Measurements from ENCODE around the gene PSMD12.

The PSMD12 gene

GRCh38 chr17:67305446-67306235 lies 60.7 kb downstream of the PSMD12 start:
- TF ChIP-seq NFIC (IDR thresholded peaks at IDR 0.05) (peak; percentile 42), TEAD4 (IDR thresholded peaks at IDR 0.05) (peak; percentile 50; the same call in 1 of the 2 replicates), TCF12 (IDR thresholded peaks at IDR 0.05; ENCODE audit: low read depth) (peak; percentile 62; the same call in 1 of the 2 replicates)

- no peak for TF ChIP-seq TCF12 (IDR thresholded peaks at IDR 0.05; ENCODE audit: low read depth)
These were observed 68.9 kb downstream of the PSMD12 start for GRCh38 chr17:67297454-67297960.

GRCh38 chr17:67294451-67295199 lies 71.8 kb downstream of the PSMD12 start:
- TF ChIP-seq RAD21 (IDR thresholded peaks at IDR 0.05; ENCODE audit: low read depth) (no peak), MAX (IDR thresholded peaks at IDR 0.05) (no peak), CEBPB (IDR thresholded peaks at IDR 0.05) (no peak)

GRCh38 chr17:67293251-67294203 lies 72.8 kb downstream of the PSMD12 start:
- TF ChIP-seq ZBTB7A (IDR thresholded peaks at IDR 0.05; ENCODE audit: low read depth), result no peak
- no peak for TF ChIP-seq FOXM1 (IDR thresholded peaks at IDR 0.05; ENCODE audit: borderline replicate concordance, low read depth)
- TF ChIP-seq EGR1 (IDR thresholded peaks at IDR 0.05), result 0 out of 2 replicates have a peak, but pooled peaks have one; percentile 26
- TF ChIP-seq TAF1 (IDR thresholded peaks at IDR 0.05; ENCODE audit: low read depth), result no peak
- no peak for TF ChIP-seq EP300 (IDR thresholded peaks at IDR 0.05; ENCODE audit: borderline replicate concordance)
- no peak for TF ChIP-seq MAX (IDR thresholded peaks at IDR 0.05)
- TF ChIP-seq RAD21 (IDR thresholded peaks at IDR 0.05; ENCODE audit: low read depth), result peak; percentile 70
- TF ChIP-seq NFIC (IDR thresholded peaks at IDR 0.05), result no peak
- TF ChIP-seq CEBPB (IDR thresholded peaks at IDR 0.05), result no peak
- no peak for TF ChIP-seq TEAD4 (IDR thresholded peaks at IDR 0.05)
- TF ChIP-seq CREB1 (IDR thresholded peaks at IDR 0.05; ENCODE audit: low read depth), result no peak
- no peak for TF ChIP-seq YY1 (IDR thresholded peaks at IDR 0.05; ENCODE audit: low read depth)
- no peak for TF ChIP-seq REST (IDR thresholded peaks at IDR 0.05; ENCODE audit: low read depth)
- TF ChIP-seq TCF12 (IDR thresholded peaks at IDR 0.05; ENCODE audit: low read depth), result no peak
- TF ChIP-seq USF1 (IDR thresholded peaks at IDR 0.05), result no peak

GRCh38 chr17:67290711-67291291 lies 75.6 kb downstream of the PSMD12 start:
- no peak for TF ChIP-seq TAF1 (IDR thresholded peaks at IDR 0.05; ENCODE audit: low read depth)
- TF ChIP-seq USF1 (IDR thresholded peaks at IDR 0.05), result no peak
- no peak for TF ChIP-seq CREB1 (IDR thresholded peaks at IDR 0.05; ENCODE audit: low read depth)
- no peak for TF ChIP-seq EP300 (IDR thresholded peaks at IDR 0.05; ENCODE audit: borderline replicate concordance)
- TF ChIP-seq TCF12 (IDR thresholded peaks at IDR 0.05; ENCODE audit: low read depth), result no peak
- no peak for TF ChIP-seq REST (IDR thresholded peaks at IDR 0.05; ENCODE audit: low read depth)
- TF ChIP-seq MAX (IDR thresholded peaks at IDR 0.05), result no peak
- no peak for TF ChIP-seq TEAD4 (IDR thresholded peaks at IDR 0.05)
- no peak for TF ChIP-seq RAD21 (IDR thresholded peaks at IDR 0.05; ENCODE audit: low read depth)
- TF ChIP-seq EGR1 (IDR thresholded peaks at IDR 0.05), result no peak
- TF ChIP-seq YY1 (IDR thresholded peaks at IDR 0.05; ENCODE audit: low read depth), result no peak
- TF ChIP-seq NFIC (IDR thresholded peaks at IDR 0.05), result no peak
- no peak for TF ChIP-seq ZBTB7A (IDR thresholded peaks at IDR 0.05; ENCODE audit: low read depth)
- no peak for TF ChIP-seq CEBPB (IDR thresholded peaks at IDR 0.05)
- no peak for TF ChIP-seq FOXM1 (IDR thresholded peaks at IDR 0.05; ENCODE audit: borderline replicate concordance, low read depth)
